ENCODE data around the gene GABRB2. TPM values are rescaled to one million over a fixed set of nuclear protein-coding genes. Genes with fewer than 3 reads are reported as not detected.

The GABRB2 gene
- total and polyA plus RNA-seq, 2 experiments from 2014 or later, result 0.11 to 0.94 TPM

DNA sequence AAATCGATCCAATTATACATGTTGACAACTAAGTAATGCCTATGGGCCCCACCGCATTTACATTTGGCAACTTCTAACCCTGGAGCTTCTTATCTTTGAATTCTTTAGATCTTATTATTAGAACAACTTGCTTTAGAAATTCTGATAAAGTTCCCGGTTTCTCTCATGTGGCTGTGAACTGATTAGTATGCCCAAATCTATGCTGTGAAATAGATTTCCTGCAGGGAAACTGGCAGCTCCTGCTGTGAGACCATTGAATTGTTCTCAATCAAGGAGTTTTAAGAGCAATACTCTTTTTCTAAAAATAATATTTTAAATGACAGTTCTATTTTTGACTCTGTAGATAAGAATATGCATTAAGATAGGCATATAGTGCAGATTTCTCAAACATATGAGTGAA, 177.5 kb downstream of the GABRB2 start (continued):
- TF ChIP-seq, protein P1, sequence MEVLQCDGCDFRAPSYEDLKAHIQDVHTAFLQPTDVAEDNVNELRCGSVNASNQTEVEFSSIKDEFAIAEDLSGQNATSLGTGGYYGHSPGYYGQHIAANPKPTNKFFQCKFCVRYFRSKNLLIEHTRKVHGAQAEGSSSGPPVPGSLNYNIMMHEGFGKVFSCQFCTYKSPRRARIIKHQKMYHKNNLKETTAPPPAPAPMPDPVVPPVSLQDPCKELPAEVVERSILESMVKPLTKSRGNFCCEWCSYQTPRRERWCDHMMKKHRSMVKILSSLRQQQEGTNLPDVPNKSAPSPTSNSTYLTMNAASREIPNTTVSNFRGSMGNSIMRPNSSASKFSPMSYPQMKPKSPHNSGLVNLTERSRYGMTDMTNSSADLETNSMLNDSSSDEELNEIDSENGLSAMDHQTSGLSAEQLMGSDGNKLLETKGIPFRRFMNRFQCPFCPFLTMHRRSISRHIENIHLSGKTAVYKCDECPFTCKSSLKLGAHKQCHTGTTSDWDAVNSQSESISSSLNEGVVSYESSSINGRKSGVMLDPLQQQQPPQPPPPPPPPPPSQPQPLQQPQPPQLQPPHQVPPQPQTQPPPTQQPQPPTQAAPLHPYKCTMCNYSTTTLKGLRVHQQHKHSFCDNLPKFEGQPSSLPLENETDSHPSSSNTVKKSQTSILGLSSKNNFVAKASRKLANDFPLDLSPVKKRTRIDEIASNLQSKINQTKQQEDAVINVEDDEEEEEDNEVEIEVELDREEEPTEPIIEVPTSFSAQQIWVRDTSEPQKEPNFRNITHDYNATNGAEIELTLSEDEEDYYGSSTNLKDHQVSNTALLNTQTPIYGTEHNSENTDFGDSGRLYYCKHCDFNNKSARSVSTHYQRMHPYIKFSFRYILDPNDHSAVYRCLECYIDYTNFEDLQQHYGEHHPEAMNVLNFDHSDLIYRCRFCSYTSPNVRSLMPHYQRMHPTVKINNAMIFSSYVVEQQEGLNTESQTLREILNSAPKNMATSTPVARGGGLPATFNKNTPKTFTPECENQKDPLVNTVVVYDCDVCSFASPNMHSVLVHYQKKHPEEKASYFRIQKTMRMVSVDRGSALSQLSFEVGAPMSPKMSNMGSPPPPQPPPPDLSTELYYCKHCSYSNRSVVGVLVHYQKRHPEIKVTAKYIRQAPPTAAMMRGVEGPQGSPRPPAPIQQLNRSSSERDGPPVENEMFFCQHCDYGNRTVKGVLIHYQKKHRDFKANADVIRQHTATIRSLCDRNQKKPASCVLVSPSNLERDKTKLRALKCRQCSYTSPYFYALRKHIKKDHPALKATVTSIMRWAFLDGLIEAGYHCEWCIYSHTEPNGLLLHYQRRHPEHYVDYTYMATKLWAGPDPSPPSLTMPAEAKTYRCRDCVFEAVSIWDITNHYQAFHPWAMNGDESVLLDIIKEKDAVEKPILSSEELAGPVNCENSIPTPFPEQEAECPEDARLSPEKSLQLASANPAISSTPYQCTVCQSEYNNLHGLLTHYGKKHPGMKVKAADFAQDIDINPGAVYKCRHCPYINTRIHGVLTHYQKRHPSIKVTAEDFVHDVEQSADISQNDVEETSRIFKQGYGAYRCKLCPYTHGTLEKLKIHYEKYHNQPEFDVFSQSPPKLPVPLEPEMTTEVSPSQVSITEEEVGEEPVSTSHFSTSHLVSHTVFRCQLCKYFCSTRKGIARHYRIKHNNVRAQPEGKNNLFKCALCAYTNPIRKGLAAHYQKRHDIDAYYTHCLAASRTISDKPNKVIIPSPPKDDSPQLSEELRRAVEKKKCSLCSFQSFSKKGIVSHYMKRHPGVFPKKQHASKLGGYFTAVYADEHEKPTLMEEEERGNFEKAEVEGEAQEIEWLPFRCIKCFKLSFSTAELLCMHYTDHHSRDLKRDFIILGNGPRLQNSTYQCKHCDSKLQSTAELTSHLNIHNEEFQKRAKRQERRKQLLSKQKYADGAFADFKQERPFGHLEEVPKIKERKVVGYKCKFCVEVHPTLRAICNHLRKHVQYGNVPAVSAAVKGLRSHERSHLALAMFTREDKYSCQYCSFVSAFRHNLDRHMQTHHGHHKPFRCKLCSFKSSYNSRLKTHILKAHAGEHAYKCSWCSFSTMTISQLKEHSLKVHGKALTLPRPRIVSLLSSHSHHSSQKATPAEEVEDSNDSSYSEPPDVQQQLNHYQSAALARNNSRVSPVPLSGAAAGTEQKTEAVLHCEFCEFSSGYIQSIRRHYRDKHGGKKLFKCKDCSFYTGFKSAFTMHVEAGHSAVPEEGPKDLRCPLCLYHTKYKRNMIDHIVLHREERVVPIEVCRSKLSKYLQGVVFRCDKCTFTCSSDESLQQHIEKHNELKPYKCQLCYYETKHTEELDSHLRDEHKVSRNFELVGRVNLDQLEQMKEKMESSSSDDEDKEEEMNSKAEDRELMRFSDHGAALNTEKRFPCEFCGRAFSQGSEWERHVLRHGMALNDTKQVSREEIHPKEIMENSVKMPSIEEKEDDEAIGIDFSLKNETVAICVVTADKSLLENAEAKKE (CRISPR knock-in tag; IDR thresholded peaks at IDR 0.05), result no peak
- no peak for TF ChIP-seq EZH2 (IDR thresholded peaks at IDR 0.05; ENCODE audit: low read depth, unreplicated experiment)

DNA sequence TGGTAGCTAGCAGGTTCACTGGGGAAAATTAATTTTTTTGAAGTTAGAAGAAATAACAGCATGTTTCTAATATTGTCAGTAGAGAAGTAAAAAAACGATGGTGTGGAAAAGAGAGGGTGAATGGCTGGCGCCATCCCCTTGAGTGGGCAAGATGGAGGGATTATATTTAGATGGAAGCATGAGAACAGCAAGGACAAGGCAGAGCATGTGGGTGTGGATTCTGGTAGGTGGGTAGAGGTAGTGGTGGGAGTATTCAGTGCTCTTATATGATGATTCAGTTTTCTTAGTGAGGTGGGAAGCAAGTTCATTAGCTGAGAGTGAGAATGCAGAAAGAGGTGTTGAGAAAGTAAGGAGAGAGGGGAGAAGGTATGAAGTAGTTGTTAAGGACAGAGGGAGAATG, 188.1 kb downstream of the GABRB2 start:
- Histone ChIP-seq H4K20me1 (replicated peaks; ENCODE audit: insufficient read depth) (no peaks in the 10 kb centered on the region), H2AFZ (no peak overlapping the region), H3F3A (replicated peaks; ENCODE audit: low read depth) (no peaks in the 10 kb centered on the region), H3K4me1 (ENCODE audit: insufficient read depth) (no peaks in the 10 kb centered on the region), H3K27ac (ENCODE audit: low read depth) (no peak overlapping the region), H3K36me3 (ENCODE audit: insufficient read depth) (no peaks in the 10 kb centered on the region), H3K79me2 (replicated peaks; ENCODE audit: insufficient read depth) (no peaks in the 10 kb centered on the region), H3K9me2 (ENCODE audit: insufficient read depth) (no peaks in the 10 kb centered on the region), H3K4me2 (no peak overlapping the region), H3K4me3 (no peak overlapping the region), H3K27me3 (ENCODE audit: insufficient read depth) (no peaks in the 10 kb centered on the region)
- ATAC-seq (no peak), DNase-seq (ENCODE audit: low spot score) (no peak)
- no peaks in the 10 kb centered on the region; the same call in 2 of the 3 replicates for H3K9me3 Mint-ChIP-seq
- TF ChIP-seq STAT1 (IDR thresholded peaks at IDR 0.05; ENCODE audit: unreplicated experiment) (no peak), CREB1 (CRISPR knock-in tag; IDR thresholded peaks at IDR 0.05; ENCODE audit: low read depth) (no peak), EZH2 (IDR thresholded peaks at IDR 0.05; ENCODE audit: low read depth, unreplicated experiment) (no peak), POLR2AphosphoS5 (IDR thresholded peaks at IDR 0.05; ENCODE audit: low read depth) (no peak), JUNB (IDR thresholded peaks at IDR 0.05; ENCODE audit: unreplicated experiment) (no peak), NANOG (IDR thresholded peaks at IDR 0.05; ENCODE audit: borderline replicate concordance) (no peak), ZNF331 (CRISPR knock-in tag; IDR thresholded peaks at IDR 0.05; ENCODE audit: low read depth) (no peak)
- TF ChIP-seq, protein P2, sequence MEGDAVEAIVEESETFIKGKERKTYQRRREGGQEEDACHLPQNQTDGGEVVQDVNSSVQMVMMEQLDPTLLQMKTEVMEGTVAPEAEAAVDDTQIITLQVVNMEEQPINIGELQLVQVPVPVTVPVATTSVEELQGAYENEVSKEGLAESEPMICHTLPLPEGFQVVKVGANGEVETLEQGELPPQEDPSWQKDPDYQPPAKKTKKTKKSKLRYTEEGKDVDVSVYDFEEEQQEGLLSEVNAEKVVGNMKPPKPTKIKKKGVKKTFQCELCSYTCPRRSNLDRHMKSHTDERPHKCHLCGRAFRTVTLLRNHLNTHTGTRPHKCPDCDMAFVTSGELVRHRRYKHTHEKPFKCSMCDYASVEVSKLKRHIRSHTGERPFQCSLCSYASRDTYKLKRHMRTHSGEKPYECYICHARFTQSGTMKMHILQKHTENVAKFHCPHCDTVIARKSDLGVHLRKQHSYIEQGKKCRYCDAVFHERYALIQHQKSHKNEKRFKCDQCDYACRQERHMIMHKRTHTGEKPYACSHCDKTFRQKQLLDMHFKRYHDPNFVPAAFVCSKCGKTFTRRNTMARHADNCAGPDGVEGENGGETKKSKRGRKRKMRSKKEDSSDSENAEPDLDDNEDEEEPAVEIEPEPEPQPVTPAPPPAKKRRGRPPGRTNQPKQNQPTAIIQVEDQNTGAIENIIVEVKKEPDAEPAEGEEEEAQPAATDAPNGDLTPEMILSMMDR (conservative IDR thresholded peaks at IDR 0.05; ENCODE audit: low read depth in 2 of 2), result no peak
- TF ChIP-seq, protein P3, sequence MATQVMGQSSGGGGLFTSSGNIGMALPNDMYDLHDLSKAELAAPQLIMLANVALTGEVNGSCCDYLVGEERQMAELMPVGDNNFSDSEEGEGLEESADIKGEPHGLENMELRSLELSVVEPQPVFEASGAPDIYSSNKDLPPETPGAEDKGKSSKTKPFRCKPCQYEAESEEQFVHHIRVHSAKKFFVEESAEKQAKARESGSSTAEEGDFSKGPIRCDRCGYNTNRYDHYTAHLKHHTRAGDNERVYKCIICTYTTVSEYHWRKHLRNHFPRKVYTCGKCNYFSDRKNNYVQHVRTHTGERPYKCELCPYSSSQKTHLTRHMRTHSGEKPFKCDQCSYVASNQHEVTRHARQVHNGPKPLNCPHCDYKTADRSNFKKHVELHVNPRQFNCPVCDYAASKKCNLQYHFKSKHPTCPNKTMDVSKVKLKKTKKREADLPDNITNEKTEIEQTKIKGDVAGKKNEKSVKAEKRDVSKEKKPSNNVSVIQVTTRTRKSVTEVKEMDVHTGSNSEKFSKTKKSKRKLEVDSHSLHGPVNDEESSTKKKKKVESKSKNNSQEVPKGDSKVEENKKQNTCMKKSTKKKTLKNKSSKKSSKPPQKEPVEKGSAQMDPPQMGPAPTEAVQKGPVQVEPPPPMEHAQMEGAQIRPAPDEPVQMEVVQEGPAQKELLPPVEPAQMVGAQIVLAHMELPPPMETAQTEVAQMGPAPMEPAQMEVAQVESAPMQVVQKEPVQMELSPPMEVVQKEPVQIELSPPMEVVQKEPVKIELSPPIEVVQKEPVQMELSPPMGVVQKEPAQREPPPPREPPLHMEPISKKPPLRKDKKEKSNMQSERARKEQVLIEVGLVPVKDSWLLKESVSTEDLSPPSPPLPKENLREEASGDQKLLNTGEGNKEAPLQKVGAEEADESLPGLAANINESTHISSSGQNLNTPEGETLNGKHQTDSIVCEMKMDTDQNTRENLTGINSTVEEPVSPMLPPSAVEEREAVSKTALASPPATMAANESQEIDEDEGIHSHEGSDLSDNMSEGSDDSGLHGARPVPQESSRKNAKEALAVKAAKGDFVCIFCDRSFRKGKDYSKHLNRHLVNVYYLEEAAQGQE (IDR thresholded peaks at IDR 0.05; ENCODE audit: unreplicated experiment), result no peak
- no peak overlapping the region for H3K4me3 Mint-ChIP-seq
- H3K27me3 Mint-ChIP-seq (ENCODE audit: insufficient read depth, low read depth, poor library complexity), result no peaks in the 10 kb centered on the region
- no peaks in the 10 kb centered on the region for H3K4me1 Mint-ChIP-seq
- no peaks in the 10 kb centered on the region for H3K36me3 Mint-ChIP-seq (ENCODE audit: low read depth)
- H3K27ac Mint-ChIP-seq, result no peak overlapping the region

All from GM23338 (cell line).